Measurements from ENCODE around the gene RANBP1.

GRCh38 chr22:20089977-20090729, 25.8 kb upstream of the RANBP1 start:
- TF ChIP-seq CTCF (optimal IDR thresholded peaks at IDR 0.05 in 1 of 3, IDR thresholded peaks at IDR 0.05 in 1 of 3, conservative IDR thresholded peaks at IDR 0.05 in 1 of 3; ENCODE audit: extremely low read depth in 1 of 3, insufficient read depth in 2 of 3, low read length in 3 of 3) = no peak
- no peak for TF ChIP-seq EZH2 (IDR thresholded peaks at IDR 0.05; ENCODE audit: low read length)

Data from keratinocyte (primary cell).